Prostate gland (tissue), 2 donors: ENCODE data around the gene ODAD3.
"Not testable (repeated sequence)": the region's sequence is repeated elsewhere in the genome, so short reads cannot be mapped to it uniquely, and the experiment has no call there.

Experiments used
- POLR2A ChIP-seq: fragments of 450-650 bp; IDR thresholded peaks from one replicate; pipeline ENCODE4 v1.6.1; 2016; ENCODE audit warnings: antibody characterized with exemption, mild to moderate bottlenecking
- POLR2AphosphoS5 ChIP-seq: sonication (generic); formaldehyde crosslinking; IDR thresholded peaks from one replicate; pipeline ENCODE4 v1.6.1; 2017; ENCODE audit warnings: antibody characterized with exemption
- TF ChIP-seq, protein P1 (sequence below), 4 experiments: fragments of 200-600 bp in 2 of 4; fragments of 450-650 bp in 2 of 4; sonication (generic) in 2 of 4; IDR thresholded peaks; 1 replicate in 3 of 4; 2 replicates in 1 of 4; pipeline ENCODE4 v1.5.1; 2016 to 2019; ENCODE audit warnings: antibody characterized with exemption in 4 of 4, mild to moderate bottlenecking in 2 of 4, moderate library complexity in 2 of 4

DNA sequence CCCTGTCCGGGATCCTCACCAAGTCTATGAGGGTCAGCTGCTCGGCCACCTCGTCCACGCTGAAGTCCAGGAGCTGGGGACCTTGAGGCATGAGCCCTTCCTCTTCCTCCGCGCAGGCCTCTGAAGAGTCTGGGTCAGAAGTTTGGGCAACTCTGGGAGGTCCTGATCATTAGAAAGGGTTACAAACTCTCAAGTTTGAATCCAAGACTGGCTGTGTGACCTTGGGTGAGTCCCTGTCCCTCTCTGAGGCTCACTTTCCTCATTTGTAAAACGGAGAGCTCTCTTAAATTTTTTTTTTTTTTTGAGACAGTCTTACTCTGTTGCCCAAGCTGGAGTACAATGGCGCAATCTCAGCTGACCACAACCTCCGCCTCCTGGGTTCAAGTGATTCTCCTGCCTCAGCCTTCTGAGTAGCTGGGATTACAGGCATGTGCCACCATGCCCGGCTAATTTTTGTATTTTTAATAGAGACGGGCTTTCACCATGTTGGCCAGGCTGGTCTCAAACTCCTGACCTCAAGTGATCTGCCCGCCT, 28.2 kb downstream of the ODAD3 start:
- TF ChIP-seq, protein P1, sequence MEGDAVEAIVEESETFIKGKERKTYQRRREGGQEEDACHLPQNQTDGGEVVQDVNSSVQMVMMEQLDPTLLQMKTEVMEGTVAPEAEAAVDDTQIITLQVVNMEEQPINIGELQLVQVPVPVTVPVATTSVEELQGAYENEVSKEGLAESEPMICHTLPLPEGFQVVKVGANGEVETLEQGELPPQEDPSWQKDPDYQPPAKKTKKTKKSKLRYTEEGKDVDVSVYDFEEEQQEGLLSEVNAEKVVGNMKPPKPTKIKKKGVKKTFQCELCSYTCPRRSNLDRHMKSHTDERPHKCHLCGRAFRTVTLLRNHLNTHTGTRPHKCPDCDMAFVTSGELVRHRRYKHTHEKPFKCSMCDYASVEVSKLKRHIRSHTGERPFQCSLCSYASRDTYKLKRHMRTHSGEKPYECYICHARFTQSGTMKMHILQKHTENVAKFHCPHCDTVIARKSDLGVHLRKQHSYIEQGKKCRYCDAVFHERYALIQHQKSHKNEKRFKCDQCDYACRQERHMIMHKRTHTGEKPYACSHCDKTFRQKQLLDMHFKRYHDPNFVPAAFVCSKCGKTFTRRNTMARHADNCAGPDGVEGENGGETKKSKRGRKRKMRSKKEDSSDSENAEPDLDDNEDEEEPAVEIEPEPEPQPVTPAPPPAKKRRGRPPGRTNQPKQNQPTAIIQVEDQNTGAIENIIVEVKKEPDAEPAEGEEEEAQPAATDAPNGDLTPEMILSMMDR (IDR thresholded peaks at IDR 0.05), result not testable (repeated sequence)
- TF ChIP-seq POLR2A, POLR2AphosphoS5: not testable (repeated sequence)
